HG03064 (cell line): ENCODE measurements around the gene GRAP.

Experiments used
- ATAC-seq: cut with Tn5 transposase; IDR thresholded peaks from one replicate; pipeline ENCODE4 v1.9.1; 2021; ENCODE audit warnings: low read depth; ENCODE audit not compliant: unreplicated experiment

Gene GRAP

DNA sequence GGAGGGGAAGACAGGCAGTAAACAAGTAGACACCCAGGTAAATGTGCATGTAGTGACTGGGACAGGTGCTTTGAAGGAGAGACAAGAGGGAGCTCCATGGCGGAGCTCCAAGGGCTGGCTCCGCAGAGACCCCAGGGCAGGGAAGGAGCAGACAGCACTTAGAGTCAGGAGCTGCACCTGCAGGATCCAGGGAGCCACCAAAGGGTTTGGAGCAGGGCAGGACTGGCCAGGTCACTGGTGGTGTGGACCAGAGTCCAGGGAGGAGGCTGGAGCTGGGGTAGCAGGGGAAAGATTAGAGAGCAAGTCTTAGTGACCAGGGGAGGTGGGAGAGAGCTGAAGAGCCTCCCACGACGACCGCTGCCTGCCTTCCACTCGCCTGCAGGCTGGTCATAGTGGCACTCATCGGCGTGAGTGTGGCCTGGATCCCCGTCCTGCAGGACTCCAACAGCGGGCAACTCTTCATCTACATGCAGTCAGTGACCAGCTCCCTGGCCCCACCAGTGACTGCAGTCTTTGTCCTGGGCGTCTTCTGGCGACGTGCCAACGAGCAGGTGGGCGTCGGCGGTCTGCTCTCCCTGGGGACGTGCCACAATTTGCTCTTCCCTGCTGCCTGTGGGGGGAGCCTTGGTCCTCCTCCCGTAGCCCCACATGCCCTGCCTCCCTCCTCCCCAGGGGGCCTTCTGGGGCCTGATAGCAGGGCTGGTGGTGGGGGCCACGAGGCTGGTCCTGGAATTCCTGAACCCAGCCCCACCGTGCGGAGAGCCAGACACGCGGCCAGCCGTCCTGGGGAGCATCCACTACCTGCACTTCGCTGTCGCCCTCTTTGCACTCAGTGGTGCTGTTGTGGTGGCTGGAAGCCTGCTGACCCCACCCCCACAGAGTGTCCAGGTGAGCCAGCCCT is 27.5 kb downstream of the GRAP start:
- ATAC-seq: no peak

DNA sequence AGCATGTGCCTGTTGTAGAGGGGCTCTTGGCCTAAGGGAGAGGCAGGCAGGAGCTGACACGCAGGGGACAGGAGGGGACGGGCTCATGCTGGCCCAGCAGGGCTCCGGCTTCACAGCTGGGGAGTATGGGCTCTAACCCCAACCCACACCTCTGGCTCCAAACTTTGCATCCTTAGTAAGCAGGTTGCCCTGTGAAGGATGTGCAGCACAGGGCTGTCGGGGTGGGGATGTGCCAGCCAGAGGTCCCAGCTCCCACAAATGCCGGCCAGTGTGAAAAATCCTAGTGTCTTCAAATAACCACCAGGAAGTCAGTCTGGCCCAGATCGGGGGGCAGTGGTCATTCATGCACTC is 28.2 kb downstream of the GRAP start:
- ATAC-seq: no peak

DNA sequence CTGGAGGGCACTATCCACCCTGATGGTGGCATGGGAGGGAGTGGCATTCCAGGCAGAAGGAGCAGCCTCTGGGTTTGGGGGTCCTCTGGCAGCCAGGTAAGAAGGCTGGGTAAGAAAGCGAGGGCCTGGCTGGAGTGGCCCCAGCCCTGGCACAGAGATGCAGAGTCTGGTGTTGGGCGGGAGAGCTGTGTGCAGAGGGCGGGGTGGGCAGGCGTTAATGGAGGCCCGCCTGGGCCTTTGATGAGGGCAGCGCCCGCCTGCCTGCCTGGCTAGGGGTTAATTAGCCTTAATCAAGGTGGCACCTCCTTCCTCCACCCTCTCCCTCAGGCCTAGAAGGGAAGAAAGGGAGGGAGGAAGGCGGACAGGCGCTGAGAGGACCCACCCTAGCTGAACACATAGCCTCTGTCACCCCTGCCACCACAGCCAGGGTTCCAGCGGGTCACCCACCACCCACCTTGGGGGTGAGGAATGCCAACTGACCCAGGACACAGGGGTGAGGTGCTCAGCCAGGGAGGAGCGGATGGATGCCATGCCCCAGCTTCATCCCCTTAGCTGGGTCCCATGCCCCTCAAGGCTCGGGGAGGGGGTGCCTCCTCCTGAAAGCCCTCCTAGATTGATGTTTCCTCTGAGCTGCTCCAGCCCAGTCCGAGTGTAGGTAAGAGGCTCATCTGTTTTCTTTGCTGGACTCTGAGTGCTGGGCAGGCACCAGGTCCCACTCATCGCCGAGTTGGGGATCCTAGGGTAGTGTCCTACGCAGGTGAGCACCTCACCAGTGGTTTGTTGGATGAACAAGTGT is 28.8 kb downstream of the GRAP start:
- ATAC-seq: no peak

DNA sequence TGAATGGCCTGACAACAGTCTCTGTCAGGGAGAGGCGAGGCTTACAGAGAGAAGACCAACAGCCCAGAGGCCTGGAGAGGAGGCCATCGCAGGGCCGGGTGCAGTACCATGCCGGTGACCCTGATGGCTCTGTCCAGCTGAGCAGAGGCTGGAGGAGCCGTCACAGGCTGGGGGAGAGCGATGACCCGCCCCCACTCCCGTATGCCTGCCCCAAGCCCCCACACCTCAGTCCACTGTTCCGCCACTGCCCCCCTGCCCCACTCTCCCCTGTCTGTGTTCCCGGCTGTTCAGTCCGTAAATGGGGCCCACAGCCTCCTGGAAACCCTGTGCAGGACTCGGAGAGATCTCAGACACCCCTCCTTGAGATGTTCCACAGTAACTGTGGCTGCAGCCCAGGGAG is 29.4 kb downstream of the GRAP start:
- ATAC-seq: no peak

DNA sequence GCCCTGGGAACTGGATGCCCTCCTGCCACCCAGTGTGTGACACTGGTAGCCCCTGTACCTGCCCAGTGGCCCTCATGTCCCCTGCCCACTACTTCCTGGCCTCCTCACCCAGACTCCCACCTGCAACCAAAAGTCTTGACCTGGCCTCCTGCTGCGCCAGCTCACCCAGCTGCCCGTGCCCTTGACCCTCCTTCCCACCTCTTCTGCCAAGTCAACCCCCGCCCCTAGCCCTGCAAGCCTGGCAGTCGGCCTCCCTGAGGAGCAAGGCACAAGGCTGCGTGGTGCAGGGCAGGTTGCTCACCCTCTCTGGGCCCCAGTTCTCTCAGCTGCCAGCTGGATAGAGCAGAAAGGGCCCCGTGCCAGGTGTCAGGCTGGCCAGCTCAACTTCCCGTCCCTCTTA is 29.9 kb downstream of the GRAP start:
- no peak for ATAC-seq

DNA sequence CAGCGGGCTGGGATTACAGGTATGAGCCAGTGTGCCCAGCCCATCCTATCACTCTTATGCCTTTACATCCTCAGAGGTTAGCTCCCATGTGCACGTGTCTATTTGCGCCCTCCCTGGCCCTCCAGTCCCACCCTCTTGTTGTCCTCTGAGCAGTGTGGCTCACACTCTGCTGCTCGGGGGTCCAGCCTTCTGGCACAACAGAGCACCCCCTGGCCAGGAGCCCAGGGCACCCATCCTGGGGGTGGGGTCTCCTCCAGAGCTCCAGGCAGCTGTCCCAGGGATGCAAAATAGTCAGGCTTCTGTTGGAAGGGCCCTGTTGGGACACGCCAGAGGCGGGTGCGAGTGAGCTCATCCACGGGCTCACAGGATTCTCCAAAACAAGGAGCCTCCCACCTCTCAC is 30.5 kb downstream of the GRAP start:
- ATAC-seq: no peak

DNA sequence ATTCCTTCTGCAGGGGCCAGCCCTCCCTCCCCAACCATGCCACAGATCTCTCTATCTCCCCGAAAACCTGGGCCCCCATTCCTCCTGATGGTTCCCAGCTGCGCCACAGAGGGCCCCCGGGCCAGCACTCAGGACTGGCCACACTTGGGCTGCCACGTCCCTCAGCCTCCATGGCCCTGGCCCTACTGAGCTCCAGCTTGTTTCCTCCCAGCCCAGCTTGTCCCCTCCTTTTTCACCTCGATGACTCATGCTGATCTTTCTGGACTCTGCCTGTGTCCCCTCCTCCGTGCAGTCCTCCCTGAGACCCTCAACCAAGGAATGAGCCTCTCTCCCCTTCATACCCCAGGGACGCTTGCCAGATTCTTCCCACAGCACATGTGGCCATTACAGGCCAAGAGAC is 31.3 kb downstream of the GRAP start:
- ATAC-seq: no peak

DNA sequence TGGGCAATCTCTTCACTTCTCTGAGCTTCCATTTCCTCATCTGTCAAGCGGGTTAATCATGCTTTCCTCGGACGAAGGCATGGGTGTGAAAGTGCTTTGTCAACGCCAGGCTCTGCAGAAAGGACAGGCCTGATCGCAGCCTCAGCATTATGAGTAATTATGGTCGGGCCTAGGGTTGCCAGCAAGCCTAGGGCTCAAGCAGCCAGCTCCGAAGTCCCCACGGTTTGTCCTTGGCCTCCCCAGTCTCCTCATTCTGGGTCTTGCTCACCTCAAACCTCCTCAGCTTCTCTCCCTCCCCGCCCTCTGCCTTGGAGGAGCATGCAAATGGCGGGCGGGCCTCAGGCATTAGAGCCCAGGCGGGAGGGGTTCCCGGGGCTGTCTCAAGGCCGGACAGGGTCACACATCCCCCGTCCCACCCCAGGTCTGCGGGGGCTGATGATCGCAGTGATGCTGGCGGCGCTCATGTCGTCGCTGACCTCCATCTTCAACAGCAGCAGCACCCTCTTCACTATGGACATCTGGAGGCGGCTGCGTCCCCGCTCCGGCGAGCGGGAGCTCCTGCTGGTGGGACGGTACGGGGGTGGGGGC is 32.0 kb downstream of the GRAP start:
- ATAC-seq: no peak

DNA sequence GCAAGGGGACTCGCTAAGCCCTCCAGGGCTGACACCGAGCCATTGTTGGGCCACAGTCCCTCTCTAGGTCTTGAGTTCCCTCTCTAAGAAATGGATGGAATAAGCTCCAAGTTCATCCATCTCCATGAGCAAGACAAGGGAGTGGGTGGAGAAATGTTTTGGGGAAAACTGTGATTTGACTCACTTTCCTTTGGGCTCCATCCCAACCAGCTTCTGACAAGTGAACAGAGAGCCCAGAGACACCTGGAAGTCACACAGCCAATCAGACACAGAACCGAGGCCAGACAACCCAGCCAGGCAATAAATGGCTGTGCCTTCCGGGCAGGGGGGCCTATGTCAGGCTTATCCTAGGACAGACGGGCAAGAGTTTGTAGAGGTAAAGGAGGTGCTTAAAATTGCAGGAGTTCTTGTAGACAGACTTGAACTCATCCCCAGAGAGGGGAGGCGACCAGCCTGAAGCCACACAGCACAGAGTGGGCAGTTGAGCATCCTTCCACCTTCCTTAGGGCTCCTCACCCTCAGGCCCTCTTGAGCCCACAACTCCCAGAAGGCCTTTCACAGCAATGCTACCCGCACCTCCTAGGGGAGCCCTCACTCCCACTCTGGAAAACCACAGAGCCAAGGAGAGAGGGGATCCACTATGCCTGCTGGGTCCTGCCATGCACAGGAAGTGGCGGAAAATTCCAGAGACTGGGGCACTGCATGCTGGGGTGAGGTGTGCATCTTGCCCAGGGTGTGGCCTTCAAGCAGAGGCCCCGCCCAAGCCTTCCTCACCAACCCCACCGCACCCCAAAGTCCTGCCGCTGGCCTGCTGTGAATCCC is 32.7 kb downstream of the GRAP start:
- no peak for ATAC-seq

DNA sequence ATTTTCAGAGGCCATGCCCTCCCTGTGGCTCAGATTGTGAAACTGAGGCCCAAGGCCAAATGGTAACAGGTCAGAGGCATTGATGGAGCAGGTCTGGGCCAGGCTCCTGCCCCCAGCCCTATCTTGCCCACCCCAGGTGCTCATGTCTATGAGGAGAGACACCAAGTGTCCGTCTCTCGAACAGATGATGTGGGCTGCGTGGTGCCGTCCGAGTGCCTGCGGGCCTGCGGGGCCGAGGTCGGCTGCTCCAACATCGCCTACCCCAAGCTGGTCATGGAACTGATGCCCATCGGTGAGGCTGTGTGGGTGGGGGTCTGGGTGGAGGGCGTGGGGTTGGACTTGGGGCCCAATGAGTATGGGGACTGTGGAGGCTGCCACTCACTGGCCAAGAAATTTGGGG is 33.5 kb downstream of the GRAP start:
- no peak for ATAC-seq

DNA sequence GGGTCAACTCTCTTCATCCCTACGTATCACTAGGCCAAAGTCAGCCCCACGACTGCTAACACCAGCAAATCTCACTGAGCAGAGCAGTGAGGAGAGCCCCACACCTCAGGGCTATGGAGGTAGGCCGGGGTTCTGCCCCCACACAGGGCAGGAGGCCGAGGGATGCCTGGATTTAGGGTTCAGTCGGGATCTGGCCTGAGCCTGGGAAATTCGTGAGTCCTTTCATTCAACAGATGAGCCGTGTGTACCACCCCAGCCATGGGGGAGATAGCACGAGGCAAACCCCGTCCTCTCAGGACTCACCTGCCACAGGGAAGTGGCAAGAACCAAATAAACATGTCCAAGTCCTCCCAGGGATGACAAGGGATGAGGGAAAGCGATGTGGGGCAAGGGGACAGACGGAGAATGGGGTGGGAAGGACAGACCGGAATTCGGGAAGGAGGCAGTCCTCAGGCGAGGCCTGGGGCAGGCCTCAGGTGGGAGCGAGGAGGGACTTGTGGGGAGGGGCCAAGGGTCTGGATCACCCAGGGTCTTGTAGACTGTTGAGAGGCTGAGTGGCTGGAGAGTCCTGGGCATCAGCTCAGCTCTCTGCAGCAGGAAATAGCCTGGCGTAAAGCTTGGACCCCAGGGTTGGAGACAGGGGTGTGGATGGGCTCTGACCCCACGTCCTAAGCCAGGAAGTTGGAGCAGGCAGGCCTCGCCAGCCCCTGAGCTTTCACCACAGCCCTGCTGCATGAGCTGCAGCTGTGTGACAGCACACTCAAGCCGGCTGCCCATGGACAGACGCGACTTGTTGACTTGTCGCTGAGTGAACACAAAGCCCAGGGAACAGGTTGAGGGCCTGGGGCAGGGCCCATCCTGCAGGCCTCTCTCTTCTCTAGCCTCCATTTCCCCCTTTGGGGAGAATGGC is 34.3 kb downstream of the GRAP start:
- ATAC-seq: no peak

DNA sequence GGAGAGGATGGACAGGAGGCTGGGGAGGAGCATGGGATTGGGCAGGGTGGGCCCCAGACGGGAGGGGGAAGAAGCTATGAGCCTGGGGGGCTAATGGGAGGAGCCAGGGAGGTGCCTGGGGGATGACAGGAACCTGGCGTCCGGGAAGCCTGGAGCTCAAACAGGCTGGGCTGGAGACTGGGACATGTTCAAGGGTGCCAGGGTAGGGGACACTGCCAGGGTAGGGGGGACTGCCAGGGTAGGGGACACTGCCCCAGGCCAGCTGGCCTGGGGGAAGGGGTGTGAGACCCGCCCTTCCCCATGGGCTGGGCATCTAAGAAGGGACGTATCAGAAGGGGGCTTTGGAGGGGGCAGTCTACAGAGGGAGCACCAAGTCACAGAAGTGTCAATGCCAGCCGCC is 35.2 kb downstream of the GRAP start:
- no peak for ATAC-seq

DNA sequence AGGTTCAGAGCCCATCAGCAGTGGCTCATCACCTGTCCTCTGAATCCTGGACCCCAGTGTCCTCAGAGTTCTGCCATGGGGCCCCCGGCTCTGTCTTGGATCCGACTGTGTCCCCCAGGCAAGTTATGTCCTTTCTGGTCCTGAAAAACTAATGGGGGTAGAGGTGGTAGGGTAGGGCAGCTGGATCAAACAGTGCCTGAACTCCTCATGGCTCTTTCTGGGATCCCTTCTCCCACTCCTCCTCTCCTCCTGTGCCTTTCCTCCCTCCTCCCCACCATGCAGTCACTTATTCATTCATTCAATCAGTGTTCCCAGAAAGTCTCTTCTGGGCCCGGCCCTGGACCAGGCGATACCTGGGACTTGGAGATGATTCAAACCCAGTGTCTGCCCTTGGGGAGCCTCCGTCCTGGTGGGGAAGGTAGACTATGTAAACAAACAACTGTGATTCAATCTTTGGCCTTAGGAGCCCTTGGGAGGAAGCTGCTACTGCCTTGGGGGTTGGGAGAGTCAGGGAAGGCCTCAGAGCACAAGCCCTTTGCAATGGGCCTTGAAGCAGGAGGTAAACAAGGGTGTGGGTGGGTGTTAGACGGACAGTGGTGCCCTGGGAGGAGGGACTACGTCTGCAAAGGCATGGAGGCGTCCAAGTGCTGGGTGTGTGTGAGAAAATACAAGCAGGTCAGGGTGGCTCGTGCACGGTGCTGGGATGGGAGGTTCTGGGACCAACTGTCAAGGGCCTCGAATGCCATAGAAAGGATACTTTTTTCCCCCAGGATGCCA is 35.8 kb downstream of the GRAP start:
- ATAC-seq: no peak

DNA sequence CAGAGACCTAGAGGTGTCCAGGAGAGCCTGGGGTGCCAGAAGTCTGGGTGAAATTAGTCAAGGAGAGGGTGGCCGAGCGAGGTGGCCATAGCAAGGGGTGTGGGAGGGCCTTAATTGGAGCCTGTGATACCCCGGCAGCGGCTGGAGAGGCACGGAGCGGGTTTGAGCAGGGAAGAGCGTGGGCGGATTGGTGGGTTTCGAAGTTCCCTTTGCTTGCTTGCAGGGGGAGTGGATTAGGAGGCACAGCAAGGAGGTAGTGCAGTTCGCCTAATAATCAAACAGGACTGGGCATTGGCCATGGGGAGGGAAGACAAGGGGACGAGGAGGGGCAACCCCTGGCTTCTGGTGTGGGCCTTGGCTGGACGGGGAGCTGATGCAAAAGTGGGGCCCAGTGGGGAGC is 36.8 kb downstream of the GRAP start:
- ATAC-seq: no peak

DNA sequence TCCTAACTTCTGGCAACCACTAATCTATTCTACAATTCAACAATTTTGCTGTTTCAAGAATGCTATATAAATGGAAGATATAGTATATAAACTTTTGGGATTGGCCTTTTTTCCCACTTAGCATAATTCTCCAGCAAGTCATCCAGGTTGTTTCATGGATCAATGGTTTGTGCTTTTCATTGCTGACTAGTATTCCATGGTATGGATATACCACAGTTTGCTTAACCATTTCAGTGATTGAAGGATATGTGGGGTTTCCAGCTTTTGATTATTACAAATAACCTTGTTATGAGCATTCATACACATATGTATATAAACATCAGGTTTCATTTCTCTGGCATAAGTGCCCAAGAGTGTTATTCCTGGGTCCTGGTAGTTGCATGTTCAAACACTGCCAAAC is 40.1 kb downstream of the GRAP start:
- ATAC-seq: no peak

DNA sequence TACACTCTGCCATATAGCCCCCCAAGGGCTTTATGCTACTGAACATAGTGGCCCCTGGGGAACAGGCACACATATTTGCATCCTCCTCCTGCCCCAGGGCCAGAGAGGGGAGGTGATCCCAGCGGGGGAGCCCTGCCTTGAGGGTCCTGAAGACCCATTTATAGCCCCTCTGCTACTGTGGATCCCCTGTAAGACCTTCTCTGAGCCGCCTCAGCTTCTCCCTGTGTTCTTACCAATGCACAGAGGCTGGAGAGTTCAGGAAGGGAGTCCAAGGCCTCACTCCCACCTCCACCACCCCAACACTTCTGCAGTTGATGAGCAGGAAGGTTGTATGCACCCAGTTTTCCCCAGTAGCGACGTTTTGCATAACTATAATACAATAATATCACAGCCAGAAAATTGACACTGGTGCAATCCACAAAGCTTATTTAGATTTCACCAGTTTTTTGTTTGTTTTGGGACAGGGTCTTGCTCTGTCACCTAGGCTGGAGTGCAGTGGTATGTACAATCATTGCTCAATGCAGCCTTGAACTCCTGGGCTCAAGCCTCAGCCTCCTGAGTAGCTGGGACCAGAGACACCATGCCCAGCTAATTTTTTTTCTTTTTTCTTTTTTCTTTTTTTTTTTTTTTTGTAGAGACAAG is 40.8 kb downstream of the GRAP start:
- no peak for ATAC-seq

DNA sequence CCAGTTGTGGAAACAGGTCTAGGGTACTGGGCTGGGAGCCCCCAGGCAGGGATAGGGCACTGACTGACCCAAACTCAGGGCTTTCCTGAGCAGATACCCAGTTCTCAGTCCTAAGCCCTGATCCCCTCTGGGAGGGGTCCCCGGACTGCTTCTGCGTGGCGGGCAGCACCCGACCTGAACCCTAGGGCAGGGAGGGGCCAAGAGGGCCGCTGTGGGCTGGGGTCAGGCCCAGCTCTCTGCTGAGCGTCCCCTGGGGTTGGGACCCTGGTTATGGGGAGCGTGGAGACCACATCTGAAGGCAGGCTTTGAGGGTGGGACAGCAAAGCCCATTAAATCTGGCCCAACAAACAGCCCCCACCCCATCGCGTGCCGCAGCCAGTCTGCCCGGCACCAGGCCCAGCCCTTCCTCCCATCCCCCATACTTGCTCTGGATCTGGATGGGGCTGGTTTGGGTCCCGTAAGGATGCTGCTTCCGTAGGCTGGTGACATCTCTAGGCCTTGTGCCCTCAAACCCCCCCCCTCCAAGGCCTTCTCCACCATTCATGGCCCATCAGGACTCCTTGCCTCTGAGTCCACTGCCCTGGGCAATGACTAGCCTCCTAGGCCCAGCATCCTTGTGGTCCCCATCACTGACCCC is 41.5 kb downstream of the GRAP start:
- no peak for ATAC-seq
